AG08395 (cell line): Measurements from ENCODE around the gene ECSCR.
A peak's percentile ranks its signal among the peaks of the same experiment; 100 is the strongest.
"Not testable (repeated sequence)": the region's sequence is repeated elsewhere in the genome, so short reads cannot be mapped to it uniquely, and the experiment has no call there.

Experiments
- DNase-seq: peaks from one replicate; pipeline ENCODE4 v3.0.0; 2012; ENCODE audit warnings: mixed read lengths, low spot score

The ECSCR gene

DNA sequence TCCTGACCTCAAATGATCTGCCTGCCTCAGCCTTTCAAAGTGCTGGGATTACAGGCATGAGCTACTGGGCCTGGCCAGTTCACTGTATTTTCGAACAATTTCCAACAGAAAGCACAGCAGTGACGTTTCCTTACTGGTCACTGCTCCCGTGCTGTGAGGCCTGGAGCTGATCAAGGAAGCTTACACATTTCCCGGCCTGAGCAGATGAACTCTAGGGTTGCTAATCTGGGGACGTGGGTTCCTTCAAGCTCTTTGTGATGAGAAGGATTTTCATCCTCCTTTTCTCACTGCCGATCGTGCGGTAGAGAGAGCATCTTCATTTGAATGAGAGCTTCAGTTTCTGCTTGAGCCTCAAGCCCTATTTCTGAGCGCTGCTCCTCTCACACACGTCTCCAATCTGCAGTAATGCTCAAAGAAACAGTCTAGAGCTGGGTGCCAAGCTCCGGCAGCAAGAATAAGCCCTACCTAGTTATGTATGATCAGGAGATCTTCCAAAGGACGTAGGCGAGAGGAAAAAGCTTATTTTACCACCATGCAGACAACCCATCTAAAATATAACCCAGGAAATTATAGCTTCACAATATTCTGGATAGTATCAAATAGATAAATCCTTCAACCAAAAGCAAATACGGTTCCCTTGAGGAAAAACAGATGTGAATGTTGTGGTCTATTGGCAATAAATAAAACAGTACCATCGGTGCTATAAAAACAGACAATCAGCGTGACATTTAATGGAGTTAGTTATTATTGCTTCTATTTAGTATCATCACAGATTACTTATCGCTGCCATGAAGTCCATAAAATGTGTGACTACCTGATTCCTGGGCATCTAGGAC, 51.3 kb downstream of the ECSCR start:
- DNase-seq, result peak; percentile 39

DNA sequence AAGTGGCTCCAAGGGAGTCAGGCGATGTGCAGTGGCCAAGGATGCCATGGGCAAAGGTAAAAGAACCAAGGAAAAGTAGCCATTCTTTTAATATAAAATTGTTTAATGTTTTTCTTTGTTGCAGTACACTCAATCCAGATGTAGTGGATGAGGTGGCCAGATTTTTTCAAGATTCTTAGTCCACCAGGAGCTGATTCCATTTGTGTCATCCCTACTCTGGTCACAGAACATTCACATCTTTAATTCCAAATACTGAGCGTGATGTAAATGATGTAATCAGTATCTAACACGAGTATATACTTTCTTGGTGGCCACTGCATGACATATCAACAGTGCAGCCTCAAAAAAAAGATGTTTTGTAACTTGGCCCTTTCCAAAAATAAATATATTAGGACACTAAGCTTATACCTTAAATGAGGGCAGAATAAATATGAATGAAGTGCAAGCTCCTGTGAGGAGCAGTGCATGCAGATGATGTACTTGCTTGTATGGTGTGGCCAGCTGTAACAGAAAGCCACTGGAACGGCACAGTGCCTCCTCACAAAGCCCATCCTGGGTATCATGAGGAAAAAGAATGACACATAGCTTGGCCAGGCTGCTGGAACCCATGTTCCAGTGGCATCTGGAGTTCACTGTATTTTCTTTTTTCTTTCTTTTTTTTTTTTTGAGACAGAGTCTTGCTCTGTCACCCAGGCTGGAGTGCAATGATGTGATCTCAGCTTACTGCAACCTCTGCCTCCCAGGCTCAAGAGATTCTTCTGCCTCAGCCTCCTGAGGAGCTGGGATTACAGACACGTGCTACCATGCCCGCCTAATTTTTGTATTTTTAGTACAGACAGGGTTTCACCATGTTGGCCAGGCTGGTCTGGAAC, 52.2 kb downstream of the ECSCR start:
- peak; percentile 28 for DNase-seq

DNA sequence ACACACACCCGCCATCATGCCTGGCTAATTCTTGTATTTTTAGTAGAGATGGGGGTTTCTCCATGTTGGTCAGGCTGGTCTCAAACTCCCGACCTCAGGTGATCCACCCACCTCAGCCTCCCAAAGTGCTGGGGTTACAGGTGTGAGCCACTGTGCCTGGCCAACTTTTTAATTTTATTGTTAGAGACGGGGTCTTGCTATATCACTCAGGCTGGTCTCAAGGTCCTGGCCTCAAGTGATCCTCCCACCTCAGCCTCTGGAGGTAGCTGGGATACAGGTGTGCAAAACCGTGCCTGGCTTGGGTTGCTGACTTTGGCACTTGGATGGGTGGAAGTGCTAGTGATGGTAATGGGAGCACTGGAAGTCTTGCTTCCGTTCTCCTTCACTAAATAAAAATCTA, 53.4 kb downstream of the ECSCR start:
- DNase-seq, result not testable (repeated sequence)

DNA sequence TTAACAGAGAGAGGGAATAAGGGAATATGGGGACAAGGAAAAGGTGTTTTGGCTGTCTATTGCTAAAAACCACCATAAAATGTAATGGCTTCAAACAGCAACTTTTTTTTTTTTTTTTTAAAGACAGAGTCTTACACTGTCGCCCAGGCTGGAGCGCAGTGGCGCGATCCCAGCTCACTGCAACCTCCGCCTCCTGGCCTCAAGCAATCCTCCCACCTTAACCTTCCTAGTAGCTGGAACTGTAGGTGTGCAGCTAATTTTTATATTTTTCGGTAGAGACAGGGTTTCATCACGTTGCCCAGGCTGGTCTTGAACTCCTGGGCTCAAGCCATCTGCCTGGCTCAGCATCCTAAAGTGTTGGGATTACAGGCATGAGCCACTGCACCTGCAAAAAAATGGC, 54.4 kb downstream of the ECSCR start:
- no peak for DNase-seq

DNA sequence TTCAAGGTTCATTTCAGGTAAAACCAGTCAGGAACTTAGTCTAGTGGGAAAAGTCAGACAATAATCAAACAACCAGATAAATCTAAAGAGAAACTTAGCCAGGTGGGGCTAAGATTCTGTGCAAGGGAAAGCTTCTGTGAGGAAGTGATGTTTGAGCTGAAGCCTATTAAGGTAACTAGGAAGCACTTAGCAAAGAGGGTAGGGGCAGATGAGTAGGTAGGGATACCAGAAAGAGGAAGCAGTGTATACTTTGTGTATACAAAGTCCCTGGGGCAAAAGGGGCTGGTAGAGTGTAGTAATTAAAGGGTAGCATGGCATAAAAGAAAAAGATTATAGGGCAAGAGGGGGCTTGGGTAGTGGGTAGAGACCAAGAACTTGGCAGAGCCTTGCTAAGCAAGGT, 55.0 kb downstream of the ECSCR start:
- no peak for DNase-seq

DNA sequence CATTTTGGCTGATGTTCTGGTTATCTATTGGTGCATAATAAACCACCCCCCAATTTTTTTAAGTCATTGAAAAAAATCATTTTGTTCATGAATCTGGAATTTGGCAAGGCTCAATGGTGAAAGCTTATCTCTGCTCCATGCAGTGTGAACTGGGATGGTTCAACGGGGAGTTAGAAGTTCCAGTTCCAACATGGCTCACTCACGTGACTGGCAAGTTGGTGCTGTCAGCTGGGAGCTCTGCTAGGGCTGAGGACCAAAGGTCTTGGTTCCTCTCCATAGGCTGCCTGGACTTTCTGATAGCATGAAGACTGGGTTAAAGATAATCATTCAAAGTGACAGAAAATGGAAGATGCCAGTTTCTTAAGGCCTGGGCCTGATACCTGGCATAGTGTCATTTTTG, 55.6 kb downstream of the ECSCR start:
- DNase-seq, result no peak

DNA sequence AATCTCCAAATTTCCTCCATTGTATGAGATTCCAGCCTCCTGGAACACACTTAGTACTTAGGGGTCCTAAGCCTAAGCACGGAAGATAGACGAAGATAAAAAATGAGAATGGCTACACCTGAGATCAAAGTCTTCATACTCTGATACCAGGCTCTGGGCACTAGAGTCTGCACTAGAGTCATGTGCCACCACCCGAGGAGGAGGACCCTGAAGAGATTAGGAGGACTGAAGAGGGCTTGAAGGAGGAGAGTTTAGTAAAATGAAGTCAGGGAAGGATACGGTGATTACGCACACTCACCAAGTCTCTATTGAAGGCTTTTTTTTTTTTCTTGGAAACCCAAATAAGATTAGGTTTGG, 58.1 kb downstream of the ECSCR start:
- no peak for DNase-seq

DNA sequence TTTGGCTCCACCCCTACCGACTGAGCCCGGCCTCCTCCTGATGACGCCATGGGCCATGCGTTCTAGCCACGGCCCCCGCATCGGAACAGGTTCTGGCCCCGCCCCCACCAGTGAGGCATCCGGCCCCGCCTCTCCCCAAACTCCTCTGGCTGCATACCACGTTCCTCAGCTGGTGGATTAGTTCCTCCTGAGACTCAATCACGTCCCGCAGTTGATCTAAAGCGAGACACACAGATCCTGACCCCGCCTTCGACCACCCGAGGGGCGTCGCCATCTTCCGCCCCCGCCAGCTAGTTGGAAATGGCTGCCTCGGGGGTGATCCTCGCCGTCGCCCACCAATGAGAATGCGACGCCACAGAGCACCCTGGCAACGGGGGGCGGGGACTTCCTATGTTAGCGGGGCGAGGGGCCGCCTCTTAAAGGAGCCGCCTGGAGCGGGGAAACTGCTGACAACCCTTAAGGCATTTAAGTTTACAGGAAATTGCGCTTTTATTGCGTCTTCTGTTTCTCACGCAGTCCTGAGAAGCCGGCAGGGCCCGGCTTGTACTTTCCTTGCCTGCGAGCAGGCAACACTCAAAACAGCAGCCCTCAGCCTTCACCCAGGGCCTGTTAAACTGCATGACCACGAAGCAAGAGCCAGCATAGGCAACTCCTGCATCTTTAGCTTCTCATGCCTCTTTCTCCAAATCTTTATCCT, 58.6 kb downstream of the ECSCR start, which contains the start of gene SPATA24:
Gene SPATA24 (minus strand): TSS at position 303 of the 697 bp plus-strand sequence. CDS start 29 bp downstream, at position 274.
- DNase-seq, result peak; percentile 98

DNA sequence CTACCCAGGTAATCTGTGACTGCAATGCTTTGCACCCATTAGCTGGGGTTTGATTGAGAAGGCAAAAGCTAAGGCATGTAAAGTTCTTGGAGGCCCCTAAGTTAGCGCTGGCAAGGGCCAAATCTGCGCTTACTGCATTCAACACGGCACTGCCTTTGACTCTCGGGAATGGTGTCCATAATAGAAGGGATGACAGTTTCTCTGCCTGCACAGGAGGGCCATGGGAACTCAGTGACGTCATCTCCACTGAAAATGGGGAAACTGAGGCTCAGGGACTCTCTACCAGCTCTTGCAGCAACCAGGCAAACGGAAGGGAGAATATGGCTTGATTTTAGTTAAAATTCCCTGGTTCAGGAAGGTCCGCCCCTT, 59.1 kb downstream of the ECSCR start:
- no peak for DNase-seq

DNA sequence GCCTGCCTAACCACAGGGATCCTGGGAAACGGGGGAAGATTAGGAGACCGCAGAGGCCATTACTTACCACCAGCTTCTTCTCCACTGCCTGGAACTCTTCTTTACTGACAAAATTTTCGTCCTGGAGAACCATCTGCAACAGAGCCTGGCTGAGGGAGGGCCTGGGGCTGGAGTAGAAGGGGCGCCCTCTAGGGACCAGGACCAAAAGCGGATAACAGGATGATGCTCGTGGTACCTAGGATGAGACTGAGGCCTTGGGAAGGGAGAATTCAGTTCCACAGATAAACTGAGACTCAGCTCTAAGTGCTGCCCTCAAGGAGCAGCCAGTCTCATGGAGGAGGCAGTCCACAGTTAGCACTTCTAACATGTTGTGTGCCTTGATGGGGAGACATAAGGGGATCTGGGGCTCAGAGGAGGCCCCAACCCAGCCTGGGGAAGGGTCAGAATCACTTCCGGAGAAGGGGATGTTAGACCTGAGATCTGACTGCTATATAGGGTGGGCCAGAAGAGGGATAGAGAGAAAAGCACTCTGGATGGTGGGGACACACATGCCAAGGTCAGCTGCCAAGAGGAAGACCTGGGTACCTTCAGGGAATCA, 59.9 kb downstream of the ECSCR start:
- no peak for DNase-seq

DNA sequence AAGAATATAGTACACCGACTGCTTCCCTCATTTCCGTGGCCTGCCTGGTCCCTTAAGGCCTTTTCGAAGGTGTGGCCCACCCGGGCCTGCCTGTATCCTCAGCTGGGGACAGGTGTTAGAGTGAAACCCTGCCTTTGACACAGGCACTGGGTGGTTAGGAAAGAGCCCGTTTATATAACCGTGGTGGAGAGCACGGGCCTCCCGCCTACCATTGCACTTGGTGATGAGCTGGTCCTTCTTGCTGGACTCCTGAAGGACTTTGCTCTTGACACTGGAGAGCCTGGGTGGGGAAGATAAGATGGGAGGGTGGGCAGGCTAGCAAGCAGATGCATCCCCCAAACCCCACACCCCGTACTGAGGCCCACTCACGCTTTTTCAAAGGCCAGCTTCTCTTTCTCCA, 61.0 kb downstream of the ECSCR start:
- DNase-seq, result no peak

DNA sequence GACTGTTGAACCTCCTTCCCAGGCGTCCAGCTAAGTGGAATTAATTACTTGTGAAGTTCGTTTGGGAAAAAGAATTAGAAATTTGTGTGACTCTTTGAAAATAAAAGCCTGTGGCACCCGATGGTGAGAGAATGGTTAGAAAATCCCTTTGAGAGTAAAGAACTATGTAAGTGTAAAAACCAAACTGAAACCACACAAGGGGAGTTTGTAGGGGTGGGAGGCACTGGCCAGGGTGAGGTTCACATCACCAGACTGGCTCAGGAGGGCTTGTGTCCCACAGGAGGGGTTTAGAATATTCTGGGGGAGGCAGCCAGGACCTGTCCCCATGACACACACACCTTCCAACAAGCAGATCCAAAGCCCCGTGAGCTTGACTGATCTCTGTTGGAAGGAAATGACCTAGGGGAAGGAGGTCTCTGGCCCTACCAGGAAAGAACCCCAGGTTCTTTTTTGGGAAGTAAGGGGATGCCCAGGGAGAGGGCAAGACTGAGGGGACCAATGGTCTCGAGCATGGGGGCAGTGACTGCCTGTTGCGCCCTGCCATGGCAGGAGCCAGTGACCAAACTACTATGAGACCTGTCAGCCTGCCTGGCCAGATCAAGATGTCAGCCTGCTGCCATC, 62.9 kb downstream of the ECSCR start:
- DNase-seq, result no peak
